ENCODE data around the gene CYP2F1. TPM values are rescaled to one million over a fixed set of nuclear protein-coding genes. Genes with fewer than 3 reads are reported as not detected.
"Not testable (repeated sequence)": the region's sequence is repeated elsewhere in the genome, so short reads cannot be mapped to it uniquely, and the experiment has no call there.

The CYP2F1 gene
- total RNA-seq, 1 experiment from 2014 or later, result not detected

DNA sequence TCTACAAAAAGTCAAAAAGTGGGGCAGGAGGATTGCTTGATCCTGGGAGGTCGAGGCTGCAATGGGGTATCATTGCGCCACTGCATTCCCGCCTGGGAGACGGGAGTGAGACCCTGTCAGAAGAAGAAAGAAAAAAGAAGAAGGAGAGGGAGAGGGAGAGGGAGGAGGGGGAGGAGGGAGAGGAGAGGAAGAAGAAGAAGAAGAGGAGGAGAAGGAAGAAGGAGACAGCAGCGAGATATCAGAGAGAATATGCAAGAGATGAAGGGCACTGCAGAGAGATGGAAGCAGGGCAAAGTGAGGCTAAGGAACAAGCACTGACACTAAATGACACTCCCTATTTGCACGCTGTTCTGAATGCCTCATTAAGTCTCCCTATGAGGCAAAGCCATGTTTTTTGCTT is 14.5 kb downstream of the CYP2F1 start:
- intact Hi-C loops (cut with micrococcal nuclease), result no loop called here
- Mint-ChIP-seq H3K9me3 (ENCODE audit: unreplicated experiment) (no peaks in the 10 kb centered on the region), H3K27me3 (ENCODE audit: insufficient read depth, unreplicated experiment) (peaks cover 55% of the 10 kb centered on the region), H3K4me3 (ENCODE audit: unreplicated experiment) (no peak overlapping the region), H3K27ac (ENCODE audit: low read depth, unreplicated experiment) (no peak overlapping the region), H3K4me1 (ENCODE audit: insufficient read depth, unreplicated experiment) (peaks cover 26% of the 10 kb centered on the region), H3K36me3 (ENCODE audit: insufficient read depth, unreplicated experiment) (peaks cover 8% of the 10 kb centered on the region)
- TF ChIP-seq CTCF (IDR thresholded peaks at IDR 0.05; ENCODE audit: unreplicated experiment), result no peak
- CTCF ChIA-PET, result no interaction called here
- POLR2A ChIA-PET, result no interaction called here
- DNase-seq (ENCODE audit: unreplicated experiment), result no peak
- BruUV-seq (replicated peaks), result no TSS peak

DNA sequence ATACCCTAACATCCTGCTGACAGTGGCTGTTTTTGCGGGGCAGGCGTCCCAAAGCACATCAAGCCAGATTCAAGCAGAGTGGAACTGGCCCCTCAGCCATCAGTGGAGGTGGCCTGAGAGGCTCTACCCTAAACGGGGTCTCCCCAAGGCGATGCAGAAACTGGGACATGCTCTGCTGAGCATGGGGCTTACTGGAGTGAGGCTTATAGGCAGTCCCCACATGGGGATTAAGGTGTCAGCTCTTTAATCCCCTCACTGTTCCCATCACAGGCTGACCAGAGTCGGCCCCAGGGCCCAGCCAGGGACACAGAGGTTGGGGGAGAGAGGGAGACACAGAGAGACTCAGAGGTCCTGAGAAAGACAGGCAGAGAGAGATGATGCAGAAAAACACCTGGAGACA is 17.0 kb downstream of the CYP2F1 start:
- ChIA-PET CTCF (no interaction called here), POLR2A (no interaction called here)
- no TSS peak for BruUV-seq (replicated peaks)
- Mint-ChIP-seq H3K4me1 (ENCODE audit: insufficient read depth, unreplicated experiment) (peaks cover 28% of the 10 kb centered on the region), H3K36me3 (ENCODE audit: insufficient read depth, unreplicated experiment) (peaks cover 4% of the 10 kb centered on the region), H3K27ac (ENCODE audit: low read depth, unreplicated experiment) (no peak overlapping the region), H3K27me3 (ENCODE audit: insufficient read depth, unreplicated experiment) (peaks cover 55% of the 10 kb centered on the region), H3K9me3 (ENCODE audit: unreplicated experiment) (no peaks in the 10 kb centered on the region), H3K4me3 (ENCODE audit: unreplicated experiment) (no peak overlapping the region)
- DNase-seq (ENCODE audit: unreplicated experiment), result no peak
- no peak for TF ChIP-seq CTCF (IDR thresholded peaks at IDR 0.05; ENCODE audit: unreplicated experiment)
- intact Hi-C loops (cut with micrococcal nuclease), result no loop called here

DNA sequence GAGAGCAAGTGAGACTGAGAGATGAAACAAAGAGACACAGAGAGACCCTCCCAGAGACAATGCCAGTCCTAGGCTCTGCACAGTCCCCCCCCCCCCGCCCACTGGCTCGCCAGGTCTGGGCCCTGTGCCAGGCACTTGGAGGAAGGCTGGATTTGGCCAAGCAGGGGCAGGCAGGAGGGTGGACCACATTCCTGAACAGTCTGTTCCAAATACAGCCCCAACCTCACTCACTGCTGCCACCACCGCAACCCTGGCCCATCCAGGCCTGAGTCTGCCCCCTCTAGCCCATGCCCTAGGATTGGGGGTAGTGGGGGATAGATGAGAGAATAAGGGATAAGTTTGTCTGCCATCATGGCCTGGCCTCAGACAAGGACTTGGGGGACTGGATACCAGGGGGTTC is 19.0 kb downstream of the CYP2F1 start:
- CTCF ChIA-PET, result no interaction called here

DNA sequence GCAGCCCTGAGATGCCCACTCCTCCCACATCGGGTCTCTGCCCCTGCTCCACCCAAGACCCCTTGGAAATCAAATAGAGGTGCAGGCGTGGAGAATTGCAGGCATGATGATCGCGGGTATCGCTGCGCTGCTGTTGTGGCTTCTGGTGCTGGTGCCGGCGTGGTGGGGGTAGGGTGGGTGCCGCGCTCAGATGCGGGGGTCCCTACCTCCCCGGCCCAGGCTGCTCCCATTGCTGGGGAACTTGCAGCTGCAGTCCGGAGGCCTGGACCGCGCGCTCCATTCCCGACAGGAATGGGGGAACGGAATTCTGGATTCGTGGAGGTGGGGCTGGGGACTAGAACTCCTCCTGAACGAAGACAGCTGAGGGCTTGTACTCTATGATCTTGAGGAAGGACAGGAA is 20.4 kb downstream of the CYP2F1 start:
- intact Hi-C loops (cut with micrococcal nuclease), result no loop called here
- Mint-ChIP-seq H3K27me3 (ENCODE audit: insufficient read depth, unreplicated experiment) (peaks cover 39% of the 10 kb centered on the region), H3K4me1 (ENCODE audit: insufficient read depth, unreplicated experiment) (peaks cover 16% of the 10 kb centered on the region), H3K36me3 (ENCODE audit: insufficient read depth, unreplicated experiment) (no peaks in the 10 kb centered on the region), H3K4me3 (ENCODE audit: unreplicated experiment) (no peak overlapping the region), H3K27ac (ENCODE audit: low read depth, unreplicated experiment) (no peak overlapping the region), H3K9me3 (ENCODE audit: unreplicated experiment) (no peaks in the 10 kb centered on the region)
- no peak for DNase-seq (ENCODE audit: unreplicated experiment)
- no peak for TF ChIP-seq CTCF (IDR thresholded peaks at IDR 0.05; ENCODE audit: unreplicated experiment)
- BruUV-seq (replicated peaks), result no TSS peak
- ChIA-PET POLR2A (no interaction called here), CTCF (interaction anchor here (0.5 kb wide), 1 partner anchor 472 kb away, joined by 3 read pairs; no protein-coding TSS in a partner anchor)

More for the DNA sequence above, 19.0 kb downstream of the CYP2F1 start:
- Mint-ChIP-seq H3K36me3 (ENCODE audit: insufficient read depth, unreplicated experiment) (peaks cover 3% of the 10 kb centered on the region), H3K27me3 (ENCODE audit: insufficient read depth, unreplicated experiment) (peaks cover 52% of the 10 kb centered on the region), H3K4me1 (ENCODE audit: insufficient read depth, unreplicated experiment) (peaks cover 20% of the 10 kb centered on the region), H3K27ac (ENCODE audit: low read depth, unreplicated experiment) (no peak overlapping the region), H3K9me3 (ENCODE audit: unreplicated experiment) (no peaks in the 10 kb centered on the region), H3K4me3 (ENCODE audit: unreplicated experiment) (no peak overlapping the region)
- intact Hi-C loops (cut with micrococcal nuclease), result no loop called here
- TF ChIP-seq CTCF (IDR thresholded peaks at IDR 0.05; ENCODE audit: unreplicated experiment), result no peak
- POLR2A ChIA-PET, result no interaction called here
- no TSS peak for BruUV-seq (replicated peaks)
- DNase-seq (ENCODE audit: unreplicated experiment), result no peak

GRCh38 chr19:41135390-41136384 is 21.5 kb downstream of the CYP2F1 start:
- CTCF ChIA-PET; DNase-seq (ENCODE audit: unreplicated experiment); H3K36me3 Mint-ChIP-seq (ENCODE audit: insufficient read depth, unreplicated experiment); H3K27ac Mint-ChIP-seq (ENCODE audit: low read depth, unreplicated experiment); H3K9me3 Mint-ChIP-seq (ENCODE audit: unreplicated experiment); H3K4me3 Mint-ChIP-seq (ENCODE audit: unreplicated experiment); intact Hi-C loops (cut with micrococcal nuclease); POLR2A ChIA-PET; BruUV-seq (replicated peaks): not testable (repeated sequence)
- Mint-ChIP-seq H3K27me3 (ENCODE audit: insufficient read depth, unreplicated experiment) (peaks cover 29% of the 10 kb centered on the region), H3K4me1 (ENCODE audit: insufficient read depth, unreplicated experiment) (peaks cover 16% of the 10 kb centered on the region)

Measured in MCF 10A (cell line).